GM13976 (cell line): ENCODE data around the gene AGTPBP1.

ENCODE experiments used
- DNase-seq: peaks from one replicate; pipeline ENCODE4 v3.0.0; 2012; ENCODE audit warnings: low spot score
- CTCF ChIP-seq: IDR thresholded peaks from 2 replicates; pipeline ENCODE4 v1.5.1; 2012; ENCODE audit warnings: borderline replicate concordance, mild to moderate bottlenecking; ENCODE audit not compliant: insufficient read depth; ENCODE audit errors: extremely low read depth, missing control alignments, control extremely low read depth
- in situ Hi-C: fragments of 300-500 bp; cut with MboI; formaldehyde crosslinking; loops from one replicate; pipeline ENCODE4 v1.12.0; 2022; ENCODE audit warnings: low sequenced_read_pairs, mixed read lengths, inconsistent platforms; ENCODE audit not compliant: unreplicated experiment

AGTPBP1 gene

GRCh38 chr9:85658716-85659115, 83.0 kb downstream of the AGTPBP1 start:
- in situ Hi-C loops = no loop called here
- no peak for TF ChIP-seq CTCF
- DNase-seq = no peak

- in situ Hi-C loops = no loop called here
- no peak for DNase-seq
- no peak for TF ChIP-seq CTCF
Measured at GRCh38 chr9:85653153-85653552, 88.6 kb downstream of the AGTPBP1 start.

DNA sequence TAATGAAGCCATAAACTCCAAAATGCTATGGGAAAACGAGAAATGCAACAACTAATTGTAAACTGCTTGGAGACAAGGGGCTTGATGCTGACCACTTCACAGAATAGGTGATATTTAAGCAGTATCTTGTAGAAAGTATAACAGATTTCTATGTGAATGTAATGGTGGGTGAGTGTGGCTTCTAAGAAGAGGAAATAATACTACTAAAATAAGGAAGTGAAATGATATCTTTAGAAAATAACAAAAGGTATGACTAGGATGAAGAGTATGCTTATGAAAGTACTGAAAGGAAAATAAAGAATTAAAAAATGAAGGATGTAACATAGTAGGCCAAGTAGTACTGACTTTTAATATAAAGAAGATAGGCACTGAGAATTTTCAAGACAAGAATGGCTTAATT, 94.2 kb downstream of the AGTPBP1 start:
- in situ Hi-C loops = no loop called here
- DNase-seq = peak; percentile 29
- TF ChIP-seq CTCF = no peak

GRCh38 chr9:85645909-85646627, 95.7 kb downstream of the AGTPBP1 start:
- in situ Hi-C loops = no loop called here
- no peak for TF ChIP-seq CTCF
- no peak for DNase-seq

- no peak for TF ChIP-seq CTCF
- in situ Hi-C loops = no loop called here
- no peak for DNase-seq
Measured at GRCh38 chr9:85640425-85640824, 101.3 kb downstream of the AGTPBP1 start.

DNA sequence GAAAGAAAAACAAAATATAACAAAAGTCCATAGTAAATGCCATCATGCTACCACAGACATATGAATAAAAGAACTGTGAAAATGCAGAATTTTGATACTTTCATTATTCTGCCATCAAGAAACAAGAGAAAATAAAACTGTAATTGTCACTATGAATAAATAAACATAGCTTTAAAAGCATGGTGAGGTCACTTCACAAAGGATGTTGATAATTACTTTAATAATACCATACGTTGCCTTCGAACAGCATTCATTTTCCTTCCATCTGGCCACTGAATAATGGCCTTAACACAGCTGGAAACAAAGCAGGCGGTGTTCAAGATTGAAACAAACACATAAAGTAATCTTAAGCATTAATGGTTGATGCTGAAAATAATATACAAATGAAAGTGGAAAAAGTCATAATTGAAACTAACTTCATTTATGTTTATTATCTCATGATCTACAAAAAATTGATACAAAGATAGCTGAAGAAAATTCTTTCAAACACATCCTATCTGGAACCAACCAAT, 102.0 kb downstream of the AGTPBP1 start:
- in situ Hi-C loops = no loop called here
- no peak for TF ChIP-seq CTCF
- no peak for DNase-seq
